GM12874 (cell line): ENCODE measurements around the gene DBH.

Experiments used
- CTCF ChIP-seq: IDR thresholded peaks from 2 replicates; pipeline ENCODE4 v1.5.1; 2011; ENCODE audit warnings: low read depth, mild to moderate bottlenecking, control low read depth, low read length, moderate library complexity; ENCODE audit not compliant: insufficient read depth

DBH gene

GRCh38 chr9:133670466-133670865 is 34.3 kb downstream of the DBH start:
- no peak for TF ChIP-seq CTCF

- TF ChIP-seq CTCF = no peak
Observed at GRCh38 chr9:133671371-133671770, 35.2 kb downstream of the DBH start.

GRCh38 chr9:133672503-133673257 is 36.5 kb downstream of the DBH start:
- TF ChIP-seq CTCF = no peak

- TF ChIP-seq CTCF = no peak
Observed at GRCh38 chr9:133673258-133673655, 37.1 kb downstream of the DBH start.

GRCh38 chr9:133674091-133674490 is 37.9 kb downstream of the DBH start:
- no peak for TF ChIP-seq CTCF

GRCh38 chr9:133676450-133676849 is 40.3 kb downstream of the DBH start:
- TF ChIP-seq CTCF = no peak

- TF ChIP-seq CTCF = no peak
Observed at GRCh38 chr9:133677126-133678010, 41.2 kb downstream of the DBH start.
